Activated CD4-positive, alpha-beta T cell treated with anti-CD3 and anti-CD28 coated beads, Interleukin-10, Interleukin-2, amounts not matched to agents 100 ng/mL and 50 ng/mL, durations not matched to agents 16 hours and 8 hours (primary cell): ENCODE measurements around the gene WDR4.
A peak's percentile ranks its signal among the peaks of the same experiment; 100 is the strongest.
"Not testable (repeated sequence)": the region's sequence is repeated elsewhere in the genome, so short reads cannot be mapped to it uniquely, and the experiment has no call there.

ENCODE experiments used
- DNase-seq: peaks from one replicate; pipeline ENCODE4 v3.0.0-alpha.2; 2020

Gene WDR4

GRCh38 chr21:42878993-42879787 is at the start of gene WDR4:
Gene WDR4 (minus strand): TSS chr21:42879539. CDS start chr21:42879495, 44 bp downstream.
- peak; percentile 98 for DNase-seq

- DNase-seq = not testable (repeated sequence)
Measured at GRCh38 chr21:42927474-42928200, 48.3 kb upstream of the WDR4 start.

- no peak for DNase-seq
Measured at GRCh38 chr21:42925114-42925926, 46.0 kb upstream of the WDR4 start, which contains the start of gene ERVH48-1. Gene ERVH48-1 (minus strand): TSS chr21:42925630. CDS start chr21:42919006, 6,624 bp downstream.

- no peak for DNase-seq
Measured at GRCh38 chr21:42924433-42924751, 45.1 kb upstream of the WDR4 start.

GRCh38 chr21:42923553-42924432 is 44.5 kb upstream of the WDR4 start:
- peak; percentile 93 for DNase-seq

GRCh38 chr21:42922918-42923317 is 43.6 kb upstream of the WDR4 start:
- no peak for DNase-seq

GRCh38 chr21:42921927-42922326 is 42.6 kb upstream of the WDR4 start:
- DNase-seq = no peak

GRCh38 chr21:42918291-42918690 is 39.0 kb upstream of the WDR4 start:
- no peak for DNase-seq

GRCh38 chr21:42913476-42913875 is 34.1 kb upstream of the WDR4 start:
- no peak for DNase-seq

- not testable (repeated sequence) for DNase-seq
Measured at GRCh38 chr21:42911920-42912319, 32.6 kb upstream of the WDR4 start.

- not testable (repeated sequence) for DNase-seq
Measured at GRCh38 chr21:42908484-42908883, 29.1 kb upstream of the WDR4 start.

GRCh38 chr21:42906233-42906632 is 26.9 kb upstream of the WDR4 start:
- DNase-seq = no peak

- no peak for DNase-seq
Measured at GRCh38 chr21:42905195-42905594, 25.9 kb upstream of the WDR4 start.

GRCh38 chr21:42903817-42904216 is 24.5 kb upstream of the WDR4 start:
- no peak for DNase-seq

- DNase-seq = no peak
Measured at GRCh38 chr21:42900446-42900845, 21.1 kb upstream of the WDR4 start.

- peak; percentile 100 for DNase-seq
Measured at GRCh38 chr21:42892931-42893755, 13.8 kb upstream of the WDR4 start, which contains the start of gene NDUFV3. Gene NDUFV3 (plus strand): TSS chr21:42893309. CDS start chr21:42893334, 25 bp downstream.

- no peak for DNase-seq
Measured at GRCh38 chr21:42892582-42892930, 13.2 kb upstream of the WDR4 start.

GRCh38 chr21:42887326-42887725 is 8.0 kb upstream of the WDR4 start:
- no peak for DNase-seq

GRCh38 chr21:42883921-42884320 is 4.6 kb upstream of the WDR4 start:
- no peak for DNase-seq

GRCh38 chr21:42880352-42880751 is 1.0 kb upstream of the WDR4 start:
- no peak for DNase-seq

GRCh38 chr21:42878678-42878992 is 704 bp downstream of the WDR4 start:
- DNase-seq = no peak

GRCh38 chr21:42875811-42876210 is 3.5 kb downstream of the WDR4 start:
- DNase-seq = not testable (repeated sequence)
